GM19463 (cell line): ENCODE results near the gene ZNF415.

Source experiments
- ATAC-seq: cut with Tn5 transposase; IDR thresholded peaks from one replicate; pipeline ENCODE4 v1.9.1; 2021; ENCODE audit warnings: mild to moderate bottlenecking, moderate library complexity; ENCODE audit not compliant: unreplicated experiment

Gene ZNF415

GRCh38 chr19:53057904-53058580 lies 74.7 kb downstream of the ZNF415 start:
- ATAC-seq = no peak
